ELF-1 (cell line): ENCODE results near the gene PDGFD.

Experiments used
- DNase-seq: peaks from one replicate; pipeline ENCODE4 v3.0.0-alpha.2; 2016; ENCODE audit warnings: low read depth, low spot score

Gene PDGFD

DNA sequence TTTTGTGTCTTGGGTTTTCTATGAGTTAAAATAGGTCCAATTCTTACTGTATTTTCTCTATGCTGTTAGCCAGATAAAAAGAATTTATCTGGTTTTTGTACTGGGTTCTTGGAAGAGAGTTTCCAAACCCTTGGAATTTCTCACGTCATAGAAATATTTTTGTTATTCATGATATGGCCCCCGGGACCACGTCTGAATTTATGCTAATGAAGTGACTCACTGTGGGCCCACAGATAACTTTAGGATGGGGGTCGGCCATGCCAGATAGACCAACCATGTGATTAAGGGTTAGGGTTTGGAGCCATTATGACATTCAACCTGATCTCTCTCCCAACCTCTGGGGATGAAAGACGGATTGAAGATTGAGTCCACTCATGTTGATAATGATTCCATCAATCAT, 163.1 kb downstream of the PDGFD start:
- DNase-seq: no peak

DNA sequence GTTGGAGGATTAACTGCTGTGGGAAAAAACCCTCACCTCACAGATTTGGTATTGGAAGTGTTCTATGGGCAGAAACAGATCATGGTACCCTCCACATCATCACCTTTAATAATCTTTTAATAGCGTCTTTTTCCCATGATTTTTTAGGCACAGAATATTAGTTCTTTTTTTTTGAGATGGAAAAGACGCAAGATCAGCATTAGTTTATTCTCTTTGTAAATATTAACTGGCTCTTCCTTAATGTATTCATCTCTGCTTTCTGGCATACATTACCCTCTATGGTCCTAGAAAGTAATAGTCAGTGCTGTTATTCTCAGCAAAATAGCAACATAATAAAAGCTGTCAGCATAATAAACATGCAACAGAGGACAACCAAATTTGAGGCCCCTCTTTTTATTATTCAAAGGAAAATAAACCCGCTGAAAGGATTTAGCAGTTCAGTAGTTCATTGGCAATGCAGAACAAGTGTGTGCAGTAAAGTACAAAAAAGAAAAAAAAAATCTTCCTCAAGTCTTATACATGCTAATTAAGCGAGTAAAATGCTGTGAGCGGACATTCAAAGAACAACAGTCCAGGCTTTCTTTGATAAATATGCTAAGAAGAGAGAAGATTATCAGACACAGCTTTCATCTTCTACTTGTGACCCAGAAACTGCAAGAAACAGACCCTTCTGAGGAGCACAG, 165.0 kb downstream of the PDGFD start:
- DNase-seq: no peak

DNA sequence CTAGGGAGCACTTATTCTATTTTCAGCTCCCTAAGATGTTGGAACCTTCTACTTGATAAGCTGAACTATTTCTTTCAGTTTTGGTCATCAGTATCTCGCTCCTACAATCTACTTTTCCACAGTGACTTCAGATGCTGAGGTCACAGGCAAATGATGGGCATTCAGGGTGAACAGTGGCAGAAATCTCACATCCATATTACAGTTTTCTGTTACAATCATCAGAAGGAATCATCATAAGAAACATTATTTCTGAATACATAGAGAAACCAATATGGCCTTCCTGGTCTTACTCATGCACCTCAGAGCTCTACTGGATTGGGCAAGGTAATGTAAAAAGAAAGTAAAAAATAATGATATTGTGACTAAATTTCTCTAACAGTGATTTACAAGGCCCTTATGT, 166.9 kb downstream of the PDGFD start:
- DNase-seq: no peak

DNA sequence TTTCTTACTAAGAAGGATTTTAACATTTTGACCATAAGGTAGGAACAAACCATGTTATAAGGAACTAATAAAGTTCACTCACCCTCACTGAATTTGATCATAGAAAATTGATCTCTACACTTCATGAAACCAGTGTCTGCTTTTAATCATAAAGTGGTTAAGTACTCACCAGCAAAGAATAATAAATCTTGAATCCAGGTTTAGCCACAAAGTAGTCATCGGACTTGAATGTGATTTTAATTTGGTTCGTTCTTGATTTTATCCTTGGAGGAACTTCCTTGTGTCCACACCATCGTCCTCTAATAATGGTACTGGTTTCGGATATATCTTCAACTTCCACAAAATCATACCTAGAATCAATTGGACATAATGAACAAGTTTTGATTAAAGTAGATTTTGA, 168.1 kb downstream of the PDGFD start:
- no peak for DNase-seq

DNA sequence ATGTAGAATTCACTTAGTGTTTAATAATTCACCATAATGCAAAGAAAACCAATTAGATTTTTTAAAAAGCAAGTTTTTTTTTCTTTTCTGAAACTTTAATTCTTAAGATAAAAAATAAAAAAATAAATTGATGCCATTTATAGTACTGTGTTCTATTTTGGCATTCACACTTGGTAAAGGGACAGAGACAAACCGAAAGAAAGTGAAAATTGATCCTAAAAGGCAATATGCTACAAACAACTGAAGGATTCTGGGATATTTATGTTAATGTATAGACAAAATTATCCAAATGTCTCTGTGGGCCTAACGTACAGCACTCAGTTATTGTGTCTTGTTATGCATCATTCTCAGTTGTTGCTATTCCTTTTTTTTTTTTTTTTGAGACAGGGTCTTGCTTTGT, 169.4 kb downstream of the PDGFD start:
- no peak for DNase-seq

DNA sequence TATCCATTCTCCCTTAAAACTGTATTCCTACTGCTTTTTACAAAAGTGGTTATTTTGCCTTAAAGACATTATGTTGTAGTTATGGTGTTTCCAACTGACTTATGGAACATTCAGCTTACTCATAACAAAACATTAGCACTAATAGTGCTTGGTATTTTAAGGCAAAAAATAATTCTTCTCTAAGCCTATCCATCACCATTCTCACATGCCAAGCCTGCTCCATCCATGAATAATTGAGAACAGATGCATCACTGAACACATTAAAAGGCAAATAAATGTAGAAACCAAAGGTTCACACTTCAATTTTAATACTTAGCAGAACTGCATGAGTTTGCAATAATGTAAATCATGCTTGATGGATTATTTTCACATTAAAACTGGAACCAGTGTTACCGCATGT, 169.9 kb downstream of the PDGFD start:
- no peak for DNase-seq

DNA sequence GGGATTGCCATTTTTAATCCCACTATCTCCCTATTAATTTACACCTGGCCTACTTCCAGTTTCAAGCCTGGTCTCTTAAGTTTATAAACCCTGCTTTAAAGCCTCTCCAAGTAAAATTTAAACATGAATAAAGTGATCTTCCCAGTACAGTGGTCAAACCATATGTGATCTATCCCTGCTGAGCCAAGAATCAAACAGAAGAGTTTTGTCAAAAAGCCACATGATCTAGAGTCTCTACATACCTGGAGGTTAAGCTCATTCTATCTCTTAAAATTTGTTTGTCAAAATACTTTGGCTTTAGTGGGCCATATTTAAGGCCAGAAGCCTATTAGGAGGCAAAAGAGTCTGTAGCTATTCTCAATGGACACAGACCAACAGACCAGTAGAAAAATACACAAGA, 170.4 kb downstream of the PDGFD start:
- no peak for DNase-seq

DNA sequence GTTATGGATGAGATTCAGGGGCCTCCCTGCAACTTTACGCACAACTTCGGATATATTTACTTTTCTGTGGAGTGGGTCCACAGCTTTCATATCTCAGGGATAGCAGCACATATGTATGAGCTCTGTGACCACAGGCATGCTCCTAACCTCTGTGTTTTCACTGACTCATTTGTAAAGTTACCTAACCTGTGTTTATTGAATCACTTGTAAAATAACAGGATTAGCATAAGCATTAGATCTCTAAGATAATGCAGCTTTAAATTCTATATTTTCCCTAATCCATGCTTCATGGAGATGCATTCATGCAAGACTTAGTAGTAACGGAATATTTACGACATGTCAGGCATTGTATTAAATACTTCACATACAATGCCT, 175.4 kb downstream of the PDGFD start:
- no peak for DNase-seq

DNA sequence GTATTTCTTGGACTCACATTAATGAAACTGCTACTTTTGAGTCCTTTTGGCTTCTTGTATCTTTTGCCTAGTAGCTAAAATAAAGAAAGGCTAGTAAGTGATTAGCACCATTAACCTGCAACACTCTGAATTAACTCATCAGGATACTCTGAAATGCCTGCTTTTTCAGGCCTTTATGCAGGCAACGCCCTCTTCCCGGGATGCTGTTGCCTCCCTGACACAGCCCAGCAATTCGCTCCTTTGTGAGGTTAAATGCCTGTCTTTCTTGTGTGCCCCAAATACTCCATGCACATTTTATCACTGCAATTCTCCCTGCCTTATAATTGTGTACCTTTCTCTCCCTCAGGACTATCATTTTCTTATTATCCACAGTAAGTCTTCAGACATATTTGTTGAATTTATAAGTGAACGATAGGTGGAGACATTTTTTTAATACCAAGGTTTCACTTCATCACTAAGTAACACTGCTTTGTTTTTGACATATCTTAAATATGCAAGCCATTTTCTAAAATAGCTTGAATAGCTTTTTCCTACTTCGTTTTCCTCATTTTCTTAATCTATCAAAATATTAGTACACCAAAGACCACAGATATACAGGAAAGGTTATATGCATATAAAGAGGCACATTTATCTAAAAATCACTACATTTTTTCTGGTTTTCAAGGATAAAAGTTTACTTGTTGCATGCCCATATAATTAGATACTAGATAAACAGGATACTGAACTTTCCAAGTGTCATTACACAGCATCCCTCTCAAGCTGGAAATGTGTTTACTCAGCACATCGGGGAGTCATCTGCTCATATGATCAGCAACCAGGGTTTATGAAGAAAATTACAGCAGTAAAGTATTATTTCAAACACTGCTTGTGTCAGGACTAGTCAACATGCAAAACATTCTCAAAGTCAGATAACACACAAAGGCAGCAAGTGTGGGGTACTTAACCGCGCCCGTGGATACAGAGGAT, 176.0 kb downstream of the PDGFD start:
- DNase-seq: no peak

DNA sequence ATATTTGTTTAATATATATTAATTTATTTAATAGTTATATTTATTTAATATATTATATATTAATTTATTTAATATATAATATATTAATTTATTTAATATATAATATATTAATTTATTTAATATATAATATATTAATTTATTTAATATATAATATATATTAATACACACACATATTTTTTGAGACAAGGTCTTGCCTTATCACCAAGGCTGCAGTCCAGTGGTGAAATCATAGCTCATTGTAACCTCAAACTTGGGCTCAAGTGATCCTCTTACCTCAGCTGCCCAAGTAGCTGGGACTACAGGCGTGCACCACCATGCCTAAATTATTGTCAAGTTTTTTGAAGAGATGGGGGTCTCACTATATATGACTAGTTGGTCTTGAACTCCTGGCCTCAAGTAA, 178.9 kb downstream of the PDGFD start:
- DNase-seq: no peak

DNA sequence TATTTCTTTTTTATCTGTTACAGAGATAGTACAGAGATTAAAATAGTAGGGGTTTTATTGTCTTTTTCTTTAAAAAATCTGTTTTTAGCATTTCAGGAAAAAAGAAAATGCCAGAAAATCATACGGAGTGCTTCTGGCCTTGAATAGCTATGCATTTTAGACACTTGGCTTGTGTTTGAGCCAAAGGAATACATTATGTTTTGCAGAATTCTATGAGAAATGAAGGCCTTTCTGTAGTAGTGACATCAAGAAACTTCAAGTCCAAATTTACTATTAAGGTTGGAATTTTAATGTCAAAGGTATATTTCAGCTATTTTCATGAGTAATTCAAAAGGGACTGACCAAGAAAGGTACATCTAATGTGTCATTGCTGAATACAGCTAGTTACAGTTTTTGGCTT, 183.8 kb downstream of the PDGFD start:
- no peak for DNase-seq

DNA sequence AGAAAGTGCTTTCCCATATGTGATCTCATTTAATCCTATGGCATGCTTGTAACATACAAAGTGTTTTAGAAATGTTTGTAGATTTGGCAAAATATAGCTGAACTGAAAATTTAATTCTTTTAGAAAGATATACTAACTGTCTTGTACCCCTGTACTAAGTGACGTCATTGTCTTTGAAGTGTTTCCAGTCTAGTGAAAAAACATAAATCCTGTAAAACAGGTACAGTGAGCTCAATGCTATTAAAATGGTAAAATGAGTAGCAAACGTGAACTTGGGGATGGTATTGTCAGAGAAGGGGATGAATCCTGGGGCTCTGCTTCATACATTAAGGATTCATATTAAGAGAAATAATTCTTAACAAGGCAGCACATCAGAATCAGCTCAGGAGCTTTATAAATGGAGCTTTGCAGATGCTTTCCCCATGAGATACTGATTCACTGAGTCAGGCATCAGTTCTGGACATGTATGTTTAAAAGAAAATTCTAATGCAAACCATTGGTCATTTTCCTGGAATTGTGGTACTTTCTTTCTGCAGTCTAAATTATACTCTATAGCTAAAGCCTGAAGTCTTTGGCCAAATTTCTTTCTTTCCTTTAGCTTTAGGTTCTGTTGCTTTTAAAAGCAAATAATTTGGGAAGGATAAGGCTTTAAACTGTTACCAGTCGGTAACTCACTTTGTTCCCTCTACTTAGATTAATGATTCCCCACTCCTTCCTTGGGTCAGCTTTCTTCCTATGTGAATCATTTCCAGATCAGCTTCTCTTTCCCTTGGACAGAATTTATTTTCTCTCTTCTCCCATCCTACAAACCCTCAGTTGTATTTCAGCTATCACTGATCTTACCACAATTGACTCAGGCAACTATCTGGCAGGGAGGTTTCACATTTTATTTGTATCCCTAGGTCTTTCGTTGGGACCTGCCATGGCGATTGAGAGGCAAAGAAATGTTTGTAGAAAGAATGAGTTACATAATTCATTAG, 185.0 kb downstream of the PDGFD start:
- DNase-seq: no peak

DNA sequence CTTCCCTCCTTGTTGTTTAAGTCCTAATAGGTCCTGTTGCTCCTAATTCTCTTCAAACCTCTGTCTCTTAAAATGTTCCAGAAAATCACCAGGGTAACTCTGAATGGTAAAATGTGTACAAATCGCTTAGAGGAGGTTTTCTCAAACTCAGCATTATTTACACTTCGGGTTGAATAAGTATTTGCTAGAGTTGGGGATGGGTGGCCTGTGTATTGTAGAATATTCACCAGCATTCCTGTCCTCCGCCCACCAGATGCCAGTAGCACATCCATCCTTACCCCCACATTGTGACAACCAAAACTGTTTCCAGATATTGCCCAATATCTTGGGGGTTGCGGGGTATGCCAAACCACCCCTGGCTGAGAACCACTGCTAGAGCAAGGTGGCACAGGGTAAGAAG, 191.9 kb downstream of the PDGFD start:
- DNase-seq: no peak

DNA sequence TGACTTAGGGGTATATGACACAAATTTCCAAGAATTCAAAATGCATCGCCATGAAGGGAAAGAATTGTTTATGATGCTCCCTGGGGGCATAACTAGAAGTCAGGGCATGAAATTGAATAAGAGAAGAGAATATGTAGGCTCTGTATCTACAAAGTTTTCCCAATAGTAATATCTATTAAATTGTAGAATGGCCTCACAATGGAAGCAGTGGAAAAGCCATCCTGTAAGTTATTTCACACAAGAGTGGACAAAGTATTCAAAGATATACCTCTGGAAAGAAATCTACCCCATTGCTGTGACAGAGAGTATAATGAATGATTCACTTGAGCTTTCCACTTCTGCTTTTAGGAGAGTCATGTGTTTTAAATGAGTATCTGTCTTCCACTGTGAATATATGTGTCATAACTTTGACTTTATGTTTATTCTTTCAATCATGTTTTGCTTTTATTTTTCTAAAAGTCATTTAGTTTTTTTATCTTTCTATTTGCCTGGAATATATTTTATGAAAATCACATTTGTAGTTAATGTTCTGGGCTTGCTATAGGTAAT, 193.2 kb downstream of the PDGFD start:
- DNase-seq: no peak

DNA sequence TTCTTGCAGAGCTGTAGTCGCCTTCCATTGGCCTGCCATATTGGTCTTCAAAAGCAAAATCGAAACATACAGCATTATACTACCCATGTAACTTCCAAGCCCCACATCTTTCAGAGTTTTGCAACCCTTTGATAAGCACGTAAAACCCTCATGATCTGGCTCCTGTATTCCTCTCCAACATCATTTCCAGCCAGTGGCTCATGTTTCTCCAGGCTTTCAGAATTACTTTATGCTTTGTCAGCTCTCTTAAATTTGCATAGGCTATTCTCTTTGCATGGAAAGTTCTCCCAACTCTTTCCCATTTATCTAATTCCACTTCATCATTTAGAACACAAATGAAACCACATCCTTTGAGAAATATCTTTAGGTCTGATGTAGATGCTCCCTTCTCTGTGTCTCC, 195.3 kb downstream of the PDGFD start:
- no peak for DNase-seq

DNA sequence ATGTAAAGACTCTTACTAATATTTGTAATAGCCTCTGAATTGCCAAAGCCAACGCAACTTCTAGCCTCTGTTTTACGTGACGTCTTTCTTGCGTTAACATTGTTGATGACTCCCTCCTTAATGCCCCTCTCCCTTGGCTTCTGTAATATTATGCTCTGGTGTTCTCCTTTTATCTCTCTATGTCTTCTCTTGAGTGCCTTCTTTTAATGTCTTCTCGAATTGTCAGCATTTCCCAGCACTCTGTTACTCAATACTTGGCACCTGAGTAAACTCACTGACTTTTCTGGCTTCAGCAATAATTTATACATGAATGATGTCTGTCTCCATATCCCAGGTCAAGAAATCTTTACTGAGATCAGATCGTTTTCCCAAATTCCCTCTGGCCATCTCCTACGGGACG, 196.0 kb downstream of the PDGFD start:
- DNase-seq: no peak

DNA sequence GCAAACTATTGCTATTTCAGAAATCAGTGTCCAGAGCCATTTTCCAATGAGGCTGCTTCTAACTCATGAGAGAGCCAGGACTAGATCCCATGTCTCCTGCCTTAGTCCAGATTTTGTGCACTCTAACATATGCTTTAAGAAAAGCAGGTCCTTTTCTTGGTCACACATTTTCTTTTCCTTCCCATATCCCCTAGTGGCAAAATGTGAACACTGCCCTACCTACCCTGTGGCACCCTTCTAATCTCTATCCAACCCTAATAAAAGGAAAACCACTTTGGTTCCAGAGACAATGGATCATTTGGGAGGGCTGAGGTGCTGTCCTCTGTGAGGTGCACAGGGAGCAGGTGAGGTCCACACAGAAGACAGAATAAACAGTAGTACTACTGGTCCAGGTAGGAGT, 199.6 kb downstream of the PDGFD start:
- no peak for DNase-seq

DNA sequence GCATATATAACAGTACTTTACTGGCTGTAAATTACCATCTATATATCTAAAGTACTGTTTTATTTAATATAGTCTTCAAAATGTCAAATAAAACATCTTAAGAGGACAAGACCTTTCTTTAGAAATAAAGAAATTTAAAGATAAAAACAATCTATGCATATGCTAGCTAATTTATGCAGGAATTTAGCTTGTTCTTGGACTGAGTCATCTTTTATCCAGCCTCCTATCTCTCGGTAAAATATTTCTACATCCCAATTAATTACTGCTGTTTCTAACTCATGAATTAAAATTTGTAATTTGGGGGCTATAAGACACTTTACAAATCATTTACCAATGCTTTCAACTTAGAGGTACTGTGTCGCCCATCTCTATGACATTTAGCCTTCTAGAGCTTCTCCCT, 200.3 kb downstream of the PDGFD start:
- no peak for DNase-seq

DNA sequence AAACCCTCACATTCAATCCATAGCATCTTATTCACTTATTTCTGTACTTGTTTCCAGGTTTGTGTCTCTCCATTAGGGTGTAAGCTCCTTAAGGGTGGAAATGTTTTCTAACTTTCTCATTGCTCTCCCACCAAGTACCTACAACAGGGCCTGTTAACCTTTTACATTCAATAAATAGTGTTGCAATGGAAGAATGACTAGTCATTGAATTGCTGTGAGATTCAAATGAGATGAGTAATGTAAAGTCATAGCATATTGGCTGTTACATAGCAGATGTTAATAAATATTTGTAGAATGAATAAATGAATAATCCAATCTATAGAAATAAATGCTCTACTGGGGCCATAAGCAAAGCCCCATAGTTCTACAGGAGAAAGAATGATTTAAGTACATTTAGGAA, 202.9 kb downstream of the PDGFD start:
- DNase-seq: no peak

DNA sequence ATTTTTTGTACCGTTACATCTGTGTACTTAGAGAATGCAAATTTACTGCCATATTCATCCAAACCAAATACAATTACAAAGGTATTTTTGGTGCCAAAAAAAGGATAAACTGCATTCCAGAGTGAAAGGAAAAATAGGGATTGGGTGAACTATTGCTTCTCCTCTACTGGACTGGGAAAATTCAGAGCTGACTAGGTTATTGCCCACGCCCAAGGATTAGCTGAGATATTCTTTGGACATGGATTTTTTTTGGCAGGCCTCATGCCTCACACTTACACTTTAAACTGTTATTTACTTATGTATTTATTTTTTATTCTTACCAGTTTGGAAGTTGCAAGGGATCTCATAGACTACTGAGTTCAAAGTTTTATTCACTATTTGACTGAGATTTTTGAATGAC, 203.8 kb downstream of the PDGFD start:
- DNase-seq: no peak

DNA sequence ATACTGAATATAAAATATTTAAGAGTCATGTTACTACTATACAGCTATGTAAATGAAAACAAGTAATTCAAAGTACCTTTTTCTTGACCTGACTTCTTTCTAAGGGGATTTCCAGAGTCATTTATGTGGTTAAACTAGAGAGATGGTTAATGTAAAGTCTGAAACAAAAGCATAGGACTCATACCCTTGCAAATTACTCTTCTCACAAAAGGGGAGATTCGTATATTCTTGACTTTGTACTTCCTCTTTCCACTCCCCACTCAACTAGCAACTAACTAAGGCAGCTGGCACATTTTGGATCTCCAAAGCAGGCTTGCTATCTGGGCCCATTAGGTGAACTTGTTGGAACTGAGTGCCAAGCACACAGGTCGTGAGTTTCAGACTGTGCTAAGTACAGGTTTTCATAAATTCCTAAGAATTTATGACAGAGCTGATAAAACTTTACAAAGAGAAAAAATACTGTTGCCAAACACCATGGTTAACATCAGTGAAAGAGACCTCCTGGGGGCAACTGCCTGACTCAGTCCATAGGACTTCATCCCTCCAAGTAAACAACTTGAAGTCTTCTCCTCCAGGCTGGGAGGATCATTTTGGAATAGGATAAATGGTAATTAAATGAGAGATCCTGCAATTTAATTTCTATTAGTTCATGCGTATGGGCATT, 204.5 kb downstream of the PDGFD start:
- DNase-seq: no peak
